Neuron (in vitro differentiated cells): Measurements from ENCODE around the gene CYP1A2.

Source experiments
- H2AFZ ChIP-seq: one replicate; pipeline ENCODE4 v1.6.1; 2013; ENCODE audit warnings: low read depth, mild to moderate bottlenecking, inconsistent platforms, low read length, moderate library complexity
- H3K27me3 ChIP-seq: one replicate; pipeline ENCODE4 v1.6.1; 2013; ENCODE audit warnings: low read length; ENCODE audit not compliant: insufficient read depth
- H3K36me3 ChIP-seq: one replicate; pipeline ENCODE4 v1.6.1; 2013; ENCODE audit warnings: low read length; ENCODE audit not compliant: insufficient read depth
- H3K4me1 ChIP-seq: one replicate; pipeline ENCODE4 v1.6.1; 2013; ENCODE audit warnings: low read length; ENCODE audit not compliant: insufficient read depth
- H3K4me3 ChIP-seq: 2 replicates; pipeline ENCODE4 v1.5.1; 2013; ENCODE audit warnings: mild to moderate bottlenecking, low read length, moderate library complexity
- H3K9me3 ChIP-seq: one replicate; pipeline ENCODE4 v1.6.1; 2013; ENCODE audit warnings: low read length

CYP1A2 gene

GRCh38 chr15:74802862-74803447, 54.3 kb downstream of the CYP1A2 start:
- H3K36me3 ChIP-seq, result peaks cover 49% of the 10 kb centered on the region

GRCh38 chr15:74804935-74805334, 56.3 kb downstream of the CYP1A2 start:
- peaks cover 35% of the 10 kb centered on the region for H3K36me3 ChIP-seq
- H3K27me3 ChIP-seq, result no peaks in the 10 kb centered on the region
- H3K4me1 ChIP-seq, result no peaks in the 10 kb centered on the region
- no peak overlapping the region for H3K4me3 ChIP-seq
- H2AFZ ChIP-seq, result no peak overlapping the region
- no peaks in the 10 kb centered on the region for H3K9me3 ChIP-seq

More at GRCh38 chr15:74802862-74803447, 54.3 kb downstream of the CYP1A2 start:
- H3K9me3 ChIP-seq, result no peaks in the 10 kb centered on the region
- H3K4me3 ChIP-seq, result no peak overlapping the region
- H3K27me3 ChIP-seq, result no peaks in the 10 kb centered on the region
- no peaks in the 10 kb centered on the region for H3K4me1 ChIP-seq
- H2AFZ ChIP-seq, result no peak overlapping the region
